NB4 (cell line): Measurements from ENCODE around the gene MAP4.

Experiments
- DNase-seq: peaks from one replicate; pipeline ENCODE4 v3.0.0; 2010; ENCODE audit warnings: low read depth
- H3K4me3 ChIP-seq: one replicate; pipeline ENCODE4 v1.5.1; 2011; ENCODE audit warnings: mild to moderate bottlenecking, low read depth, low read length, moderate library complexity
- MYC ChIP-seq: IDR thresholded peaks from 2 replicates; pipeline ENCODE4 v1.6.1; 2011; ENCODE audit warnings: low read depth, low read length
- POLR2A ChIP-seq: IDR thresholded peaks from 2 replicates; pipeline ENCODE4 v1.6.1; 2011; ENCODE audit warnings: mild to moderate bottlenecking; ENCODE audit not compliant: insufficient read length; ENCODE audit errors: extremely low read depth
- TF ChIP-seq, protein P1 (sequence below): IDR thresholded peaks from 2 replicates; pipeline ENCODE4 v1.6.1; 2011; ENCODE audit warnings: low read depth, low read length
- TF ChIP-seq, protein P2 (sequence below): IDR thresholded peaks from one replicate; pipeline ENCODE4 v1.5.1; 2012; ENCODE audit warnings: low read depth, low read length

MAP4 gene

DNA sequence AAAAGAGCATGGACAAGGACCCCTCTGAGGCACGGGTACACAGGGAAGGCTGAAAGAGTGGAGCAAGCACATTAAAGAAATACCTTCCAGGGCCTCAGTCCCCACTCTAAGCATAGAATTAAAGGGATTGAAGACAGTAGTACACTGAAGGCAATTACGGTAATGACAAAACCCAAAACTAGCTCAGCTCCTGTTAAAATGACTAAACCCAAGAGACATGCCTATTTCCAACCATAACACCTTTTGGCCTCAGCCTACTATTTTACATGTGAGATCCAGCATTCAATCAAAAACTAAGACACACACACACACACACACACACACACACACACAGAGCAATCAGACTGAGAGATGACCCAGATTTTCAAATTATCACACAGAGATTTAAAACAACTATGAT is 19.8 kb downstream of the MAP4 start:
- TF ChIP-seq MYC (no peak), POLR2A (no peak)
- TF ChIP-seq, protein P1, sequence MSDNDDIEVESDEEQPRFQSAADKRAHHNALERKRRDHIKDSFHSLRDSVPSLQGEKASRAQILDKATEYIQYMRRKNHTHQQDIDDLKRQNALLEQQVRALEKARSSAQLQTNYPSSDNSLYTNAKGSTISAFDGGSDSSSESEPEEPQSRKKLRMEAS: no peak
- H3K4me3 ChIP-seq: no peak overlapping the region
- no peak for DNase-seq

DNA sequence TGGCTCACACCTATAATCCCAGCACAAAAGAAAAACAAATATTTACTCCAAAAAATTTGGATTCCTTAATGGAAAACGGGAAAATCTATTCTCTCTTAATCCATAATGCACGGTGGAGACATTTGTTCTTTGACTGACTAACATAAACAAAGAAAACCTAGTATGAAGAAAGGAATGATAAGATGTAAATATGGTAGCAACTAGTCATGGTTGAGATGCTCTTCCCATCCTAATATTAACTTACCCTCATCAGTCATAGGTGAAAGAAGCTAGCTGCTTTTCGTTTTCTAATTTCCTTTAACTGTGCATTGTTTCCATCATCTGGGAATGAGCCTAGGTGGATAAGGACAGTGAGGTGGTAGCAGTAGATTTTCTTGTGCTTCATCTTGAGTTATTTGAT is 22.0 kb downstream of the MAP4 start:
- no peak for DNase-seq
- H3K4me3 ChIP-seq: no peak overlapping the region
- no peak for TF ChIP-seq POLR2A

DNA sequence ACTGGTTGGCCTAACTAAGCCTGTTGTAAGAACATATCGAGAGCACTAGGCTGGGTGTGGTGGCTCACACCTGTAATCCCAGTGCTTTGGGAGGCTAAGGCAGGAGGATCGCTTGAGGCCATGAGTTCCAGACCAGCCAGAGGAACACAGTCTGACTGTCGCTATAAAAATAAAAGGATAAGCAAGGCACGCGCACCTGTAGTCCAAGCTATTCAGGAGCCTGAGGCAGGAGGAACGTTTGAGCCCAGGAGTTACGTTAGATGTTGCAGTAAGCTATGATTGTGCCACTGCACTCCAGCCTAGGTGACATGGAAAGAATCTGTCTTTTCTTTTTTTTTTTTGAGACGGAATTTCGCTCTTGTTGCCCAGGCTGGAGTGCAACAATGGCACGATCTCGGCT is 24.9 kb downstream of the MAP4 start:
- TF ChIP-seq POLR2A (no peak), MYC (no peak)
- TF ChIP-seq, protein P1: no peak
- TF ChIP-seq, protein P2, sequence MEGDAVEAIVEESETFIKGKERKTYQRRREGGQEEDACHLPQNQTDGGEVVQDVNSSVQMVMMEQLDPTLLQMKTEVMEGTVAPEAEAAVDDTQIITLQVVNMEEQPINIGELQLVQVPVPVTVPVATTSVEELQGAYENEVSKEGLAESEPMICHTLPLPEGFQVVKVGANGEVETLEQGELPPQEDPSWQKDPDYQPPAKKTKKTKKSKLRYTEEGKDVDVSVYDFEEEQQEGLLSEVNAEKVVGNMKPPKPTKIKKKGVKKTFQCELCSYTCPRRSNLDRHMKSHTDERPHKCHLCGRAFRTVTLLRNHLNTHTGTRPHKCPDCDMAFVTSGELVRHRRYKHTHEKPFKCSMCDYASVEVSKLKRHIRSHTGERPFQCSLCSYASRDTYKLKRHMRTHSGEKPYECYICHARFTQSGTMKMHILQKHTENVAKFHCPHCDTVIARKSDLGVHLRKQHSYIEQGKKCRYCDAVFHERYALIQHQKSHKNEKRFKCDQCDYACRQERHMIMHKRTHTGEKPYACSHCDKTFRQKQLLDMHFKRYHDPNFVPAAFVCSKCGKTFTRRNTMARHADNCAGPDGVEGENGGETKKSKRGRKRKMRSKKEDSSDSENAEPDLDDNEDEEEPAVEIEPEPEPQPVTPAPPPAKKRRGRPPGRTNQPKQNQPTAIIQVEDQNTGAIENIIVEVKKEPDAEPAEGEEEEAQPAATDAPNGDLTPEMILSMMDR: no peak
- no peak overlapping the region for H3K4me3 ChIP-seq
- no peak for DNase-seq

DNA sequence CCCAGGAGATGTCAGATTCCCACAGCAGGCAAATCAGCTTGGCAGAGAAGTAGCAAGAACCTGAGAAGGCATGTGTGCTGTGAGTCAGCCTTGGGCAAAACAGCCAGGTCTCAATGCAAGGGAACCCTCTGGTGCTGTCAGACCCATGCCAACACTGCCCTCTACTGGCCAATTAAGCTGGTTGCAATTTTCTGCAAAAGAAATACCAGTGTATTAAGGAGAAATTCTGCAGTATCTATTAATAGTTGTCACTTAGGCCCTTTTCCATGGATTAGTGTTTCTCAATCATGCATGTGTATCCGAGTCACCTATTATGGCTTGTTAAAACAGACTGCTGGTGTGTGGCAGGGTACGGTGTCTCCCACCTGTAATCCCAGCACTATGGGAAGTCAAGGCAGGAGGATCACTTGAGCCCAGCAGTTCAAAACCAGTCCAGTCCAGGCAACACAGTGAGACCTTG is 26.2 kb downstream of the MAP4 start:
- no peak overlapping the region for H3K4me3 ChIP-seq
- TF ChIP-seq, protein P2: peak; percentile 76
- TF ChIP-seq, protein P1: peak; percentile 41; the same call in 1 of the 2 replicates
- no peak for TF ChIP-seq POLR2A
- peak; percentile 45; the same call in 1 of the 2 replicates for TF ChIP-seq MYC
- peak; percentile 84 for DNase-seq

DNA sequence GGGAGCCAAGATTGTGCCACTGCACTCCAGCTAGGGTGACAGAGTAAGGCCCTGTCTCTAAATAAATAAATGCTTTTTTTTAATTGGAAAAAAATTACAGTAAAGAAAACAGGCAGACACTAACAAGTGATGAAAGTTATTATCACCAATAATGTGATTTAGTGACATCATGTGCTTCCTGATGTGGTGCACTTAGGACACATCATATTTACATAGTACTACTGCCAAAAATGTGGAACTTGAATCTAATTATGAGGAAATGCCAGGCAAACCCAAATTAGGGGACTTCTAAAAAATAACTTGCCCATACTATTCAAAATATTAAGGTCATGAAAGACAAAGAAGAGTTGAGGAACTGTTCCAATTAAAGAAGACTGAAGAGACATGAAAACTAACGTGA is 30.8 kb downstream of the MAP4 start:
- DNase-seq: no peak
- H3K4me3 ChIP-seq: no peak overlapping the region
- no peak for TF ChIP-seq POLR2A
- TF ChIP-seq, protein P2: no peak
- TF ChIP-seq MYC: no peak
- TF ChIP-seq, protein P1: no peak

DNA sequence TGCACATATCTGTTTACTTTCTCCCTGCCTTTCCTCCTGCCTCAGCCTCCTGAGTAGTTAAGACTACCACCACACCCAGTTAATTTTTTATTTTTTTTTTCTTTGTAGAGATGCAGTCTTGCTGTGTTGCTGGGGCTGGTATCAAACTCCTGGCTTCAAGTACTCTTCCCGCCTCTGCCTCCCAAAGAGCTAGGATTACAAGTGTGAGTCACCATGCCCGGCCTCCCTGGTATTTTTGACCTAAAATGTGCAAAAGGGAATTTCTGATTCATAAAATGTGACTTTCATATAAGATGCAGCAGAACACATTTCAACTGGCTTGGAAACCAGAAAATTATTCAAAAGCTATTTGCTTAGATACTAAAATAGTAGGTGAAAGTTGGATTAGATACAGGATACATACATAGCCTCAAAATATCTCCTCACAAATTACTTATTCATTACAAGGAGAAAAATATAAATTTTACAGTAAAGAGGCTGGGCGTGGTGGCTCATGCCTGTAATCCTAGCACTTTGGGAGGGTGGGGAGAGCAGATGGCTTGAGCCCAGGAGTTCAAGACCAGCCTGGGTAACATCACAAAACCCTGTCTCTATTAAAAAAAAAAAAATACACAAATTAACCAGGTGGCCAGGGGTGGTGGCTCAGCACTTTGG is 32.0 kb downstream of the MAP4 start:
- DNase-seq: no peak

More for the DNA sequence above, 32.0 kb downstream of the MAP4 start:
- TF ChIP-seq POLR2A (no peak), MYC (no peak)
- TF ChIP-seq, protein P2: no peak
- TF ChIP-seq, protein P1: no peak
- no peak overlapping the region for H3K4me3 ChIP-seq
